Parathyroid adenoma (tissue), 2 donors: ENCODE data around the gene KLF13.

ENCODE experiments used
- H2AFZ ChIP-seq: fragments of 300-600 bp; sonication (generic); one replicate; pipeline ENCODE4 v1.7.0; 2017; ENCODE audit warnings: antibody characterized with exemption, mild to moderate bottlenecking
- H3K27ac ChIP-seq: fragments of 300-600 bp; sonication (generic); one replicate; pipeline ENCODE4 v1.7.0; 2017
- H3K27me3 ChIP-seq: fragments of 300-600 bp; sonication (generic); one replicate; pipeline ENCODE4 v1.7.0; 2017; ENCODE audit warnings: low read length; ENCODE audit not compliant: control insufficient read depth, insufficient read depth
- H3K36me3 ChIP-seq: fragments of 300-600 bp; sonication (generic); one replicate; pipeline ENCODE4 v1.7.0; 2017; ENCODE audit warnings: low read length; ENCODE audit not compliant: control insufficient read depth, insufficient read depth
- H3K4me1 ChIP-seq: fragments of 300-600 bp; sonication (generic); one replicate; pipeline ENCODE4 v1.7.0; 2017; ENCODE audit warnings: control low read depth
- H3K4me2 ChIP-seq: fragments of 300-600 bp; sonication (generic); one replicate; pipeline ENCODE4 v1.7.0; 2017; ENCODE audit warnings: low read length
- H3K4me3 ChIP-seq: fragments of 300-600 bp; sonication (generic); one replicate; pipeline ENCODE4 v1.7.0; 2017; ENCODE audit warnings: low read depth, low read length
- H3K79me2 ChIP-seq: fragments of 300-600 bp; sonication (generic); one replicate; pipeline ENCODE4 v1.7.0; 2017; ENCODE audit warnings: control low read depth
- H3K9ac ChIP-seq: fragments of 300-600 bp; sonication (generic); one replicate; pipeline ENCODE4 v1.7.0; 2017; ENCODE audit warnings: mild to moderate bottlenecking
- H3K9me3 ChIP-seq: fragments of 300-600 bp; sonication (generic); one replicate; pipeline ENCODE4 v1.7.0; 2017; ENCODE audit warnings: low read length; ENCODE audit not compliant: control insufficient read depth
- TF ChIP-seq, protein P1 (sequence below): fragments of 300-600 bp; sonication (generic); IDR thresholded peaks from one replicate; pipeline ENCODE4 v1.7.0; 2017; ENCODE audit warnings: antibody characterized with exemption, mild to moderate bottlenecking
- donor health status: primary hyperparathyroidism.

Gene KLF13

DNA sequence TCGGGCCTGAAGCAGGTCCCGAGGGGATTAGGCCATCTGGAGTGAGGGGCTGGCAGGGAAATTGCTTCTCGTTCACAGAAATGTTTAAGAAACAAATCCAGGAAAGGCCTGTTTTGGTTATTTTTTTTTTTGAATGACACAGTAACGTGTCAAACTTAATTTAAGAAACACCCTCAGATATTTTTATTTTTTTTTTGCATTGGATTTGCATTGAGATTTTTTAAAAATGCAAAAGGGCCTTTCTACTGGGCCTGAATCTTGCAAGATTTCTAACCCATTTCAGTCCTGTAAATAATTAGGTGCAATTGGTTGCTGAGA, 25.0 kb upstream of the KLF13 start:
- no peak overlapping the region for H3K27ac ChIP-seq
- no peak overlapping the region for H3K9ac ChIP-seq
- TF ChIP-seq, protein P1, sequence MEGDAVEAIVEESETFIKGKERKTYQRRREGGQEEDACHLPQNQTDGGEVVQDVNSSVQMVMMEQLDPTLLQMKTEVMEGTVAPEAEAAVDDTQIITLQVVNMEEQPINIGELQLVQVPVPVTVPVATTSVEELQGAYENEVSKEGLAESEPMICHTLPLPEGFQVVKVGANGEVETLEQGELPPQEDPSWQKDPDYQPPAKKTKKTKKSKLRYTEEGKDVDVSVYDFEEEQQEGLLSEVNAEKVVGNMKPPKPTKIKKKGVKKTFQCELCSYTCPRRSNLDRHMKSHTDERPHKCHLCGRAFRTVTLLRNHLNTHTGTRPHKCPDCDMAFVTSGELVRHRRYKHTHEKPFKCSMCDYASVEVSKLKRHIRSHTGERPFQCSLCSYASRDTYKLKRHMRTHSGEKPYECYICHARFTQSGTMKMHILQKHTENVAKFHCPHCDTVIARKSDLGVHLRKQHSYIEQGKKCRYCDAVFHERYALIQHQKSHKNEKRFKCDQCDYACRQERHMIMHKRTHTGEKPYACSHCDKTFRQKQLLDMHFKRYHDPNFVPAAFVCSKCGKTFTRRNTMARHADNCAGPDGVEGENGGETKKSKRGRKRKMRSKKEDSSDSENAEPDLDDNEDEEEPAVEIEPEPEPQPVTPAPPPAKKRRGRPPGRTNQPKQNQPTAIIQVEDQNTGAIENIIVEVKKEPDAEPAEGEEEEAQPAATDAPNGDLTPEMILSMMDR = no peak
- no peaks in the 10 kb centered on the region for H3K27me3 ChIP-seq
- no peaks in the 10 kb centered on the region for H3K9me3 ChIP-seq
- no peaks in the 10 kb centered on the region for H3K79me2 ChIP-seq
- no peak overlapping the region for H3K4me3 ChIP-seq
- H2AFZ ChIP-seq = no peak overlapping the region
- no peaks in the 10 kb centered on the region for H3K36me3 ChIP-seq
- no peak overlapping the region for H3K4me2 ChIP-seq
- H3K4me1 ChIP-seq = no peaks in the 10 kb centered on the region

DNA sequence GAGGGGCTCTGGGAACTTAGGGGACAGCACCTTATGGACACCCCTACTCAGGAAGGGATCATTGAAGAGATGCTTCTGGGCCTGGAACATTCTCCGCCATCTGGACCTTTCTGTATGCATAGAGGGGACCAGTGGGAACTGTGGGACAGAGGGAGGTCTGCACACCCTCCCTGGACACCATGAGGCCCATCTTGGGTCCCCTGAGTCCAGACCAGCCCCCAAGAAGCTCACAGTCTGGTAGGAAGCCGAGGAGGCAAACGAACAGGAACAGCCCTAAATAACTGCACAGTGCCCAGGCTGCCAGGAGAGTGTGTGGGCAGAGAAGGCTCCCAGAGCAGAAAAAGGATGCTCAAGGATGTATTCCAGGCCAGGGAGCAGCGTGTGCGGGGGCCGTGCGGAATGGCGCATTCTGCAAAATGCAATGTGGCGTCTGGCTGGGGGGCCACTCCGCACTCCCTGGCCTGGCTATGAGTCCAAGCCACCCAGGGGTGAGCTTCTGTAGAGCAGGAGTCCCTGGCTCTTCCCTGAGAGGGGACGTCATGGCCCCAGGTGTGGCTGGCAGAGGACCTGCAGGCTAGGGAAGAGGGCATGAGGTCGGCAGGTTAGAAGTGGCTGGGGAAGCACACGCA, 24.5 kb upstream of the KLF13 start:
- no peak overlapping the region for H2AFZ ChIP-seq
- H3K27ac ChIP-seq = no peak overlapping the region
- H3K4me2 ChIP-seq = no peak overlapping the region
- no peaks in the 10 kb centered on the region for H3K27me3 ChIP-seq
- no peak overlapping the region for H3K9ac ChIP-seq
- no peaks in the 10 kb centered on the region for H3K9me3 ChIP-seq
- H3K36me3 ChIP-seq = no peaks in the 10 kb centered on the region
- no peaks in the 10 kb centered on the region for H3K79me2 ChIP-seq
- TF ChIP-seq, protein P1 = no peak
- H3K4me3 ChIP-seq = no peak overlapping the region
- H3K4me1 ChIP-seq = no peaks in the 10 kb centered on the region

DNA sequence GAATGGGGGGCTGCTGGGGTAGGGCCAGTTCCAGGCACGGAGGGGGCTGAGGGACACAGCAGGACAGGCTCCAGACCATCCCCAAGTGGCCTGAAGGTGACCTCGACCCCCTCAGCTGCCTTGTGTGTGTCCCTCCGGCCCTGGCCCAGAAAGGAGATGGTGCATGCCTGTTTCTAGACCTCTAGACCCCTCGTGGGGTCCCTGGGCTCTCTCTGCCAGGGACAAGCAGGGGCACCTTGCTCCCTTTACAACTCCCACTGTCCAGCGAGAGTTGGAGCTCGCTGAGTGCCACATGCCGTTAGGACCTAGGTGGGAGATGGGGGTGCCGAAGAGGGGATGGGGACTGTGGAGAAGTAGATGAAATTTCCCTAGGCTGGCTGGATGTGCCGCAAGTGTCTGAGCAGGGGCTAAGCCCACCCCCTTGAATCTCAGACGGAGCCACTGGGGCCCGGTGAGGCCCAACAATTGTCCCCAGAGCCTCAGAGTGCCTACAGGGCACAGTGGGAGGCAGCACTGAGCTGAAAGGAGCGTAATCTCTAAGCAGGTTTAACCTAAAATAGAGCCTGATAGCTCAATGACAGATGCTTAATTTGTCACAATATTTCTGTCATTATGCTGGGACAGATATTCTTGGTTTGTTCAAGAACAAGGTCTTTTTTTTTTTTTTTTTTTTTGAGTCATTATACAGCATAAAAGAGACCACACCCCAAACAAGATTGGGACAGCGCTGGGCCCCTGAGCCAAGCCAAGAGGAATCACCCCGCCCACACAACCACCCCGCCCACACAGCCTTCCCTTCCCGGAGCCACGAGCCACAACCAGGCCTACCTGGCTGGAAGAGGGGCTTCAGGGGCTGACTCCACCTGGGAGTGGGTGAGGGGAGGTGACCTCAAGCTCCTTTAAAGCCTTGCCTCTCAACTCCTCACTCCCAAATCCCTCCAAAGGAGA, 23.6 kb upstream of the KLF13 start:
- Histone ChIP-seq H3K27ac (no peak overlapping the region), H3K4me2 (no peak overlapping the region), H2AFZ (no peak overlapping the region), H3K4me1 (no peaks in the 10 kb centered on the region), H3K27me3 (no peaks in the 10 kb centered on the region), H3K36me3 (no peaks in the 10 kb centered on the region), H3K9me3 (no peaks in the 10 kb centered on the region), H3K9ac (no peak overlapping the region), H3K79me2 (no peaks in the 10 kb centered on the region), H3K4me3 (no peak overlapping the region)
- TF ChIP-seq, protein P1 = no peak

DNA sequence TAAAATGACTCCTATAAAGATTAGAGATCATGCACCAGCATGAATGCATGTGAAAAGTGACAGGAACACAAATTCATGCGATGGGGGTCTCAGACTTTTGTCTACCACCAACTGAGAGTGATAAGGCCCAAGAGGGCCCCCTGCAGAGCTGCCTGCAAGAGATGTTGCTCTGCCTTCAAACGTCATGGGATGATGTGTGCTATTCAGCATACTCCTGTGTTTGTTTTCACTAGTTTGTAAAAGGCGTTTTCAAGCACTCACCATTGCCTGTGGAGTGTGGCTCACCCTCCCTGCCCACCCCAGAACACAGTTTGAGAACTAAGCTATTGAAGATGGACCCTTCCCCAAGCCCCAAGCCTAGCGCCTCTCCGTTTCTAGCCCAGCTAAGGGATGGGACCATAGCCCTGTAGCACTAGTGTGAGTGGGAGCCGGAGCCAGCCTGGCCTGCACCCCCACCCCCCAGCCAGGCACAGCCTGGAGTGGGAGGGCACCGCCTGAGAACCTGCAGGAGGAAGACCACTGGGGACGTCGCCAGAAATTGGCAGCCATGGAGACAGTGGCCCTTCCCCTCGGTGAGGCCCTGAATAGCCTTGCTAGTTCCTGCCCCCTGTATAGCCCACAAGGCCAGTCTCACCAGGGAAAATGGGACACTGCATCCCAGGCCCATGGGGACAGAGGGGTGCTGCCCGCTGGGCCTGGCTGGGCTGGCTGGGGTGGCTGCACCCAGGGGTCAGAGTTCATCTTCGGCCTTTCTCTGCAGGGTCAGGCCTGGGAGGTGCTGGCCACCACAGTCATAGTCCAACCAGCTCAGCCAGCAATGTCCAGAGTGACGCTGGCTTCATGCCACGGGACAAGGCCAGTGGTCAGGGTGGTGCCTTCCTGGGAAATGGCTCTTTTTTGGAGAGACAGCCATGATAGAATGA, 22.6 kb upstream of the KLF13 start:
- TF ChIP-seq, protein P1 = no peak
- no peaks in the 10 kb centered on the region for H3K4me1 ChIP-seq

More for the DNA sequence above, 22.6 kb upstream of the KLF13 start:
- no peaks in the 10 kb centered on the region for H3K27me3 ChIP-seq
- no peak overlapping the region for H3K9ac ChIP-seq
- H2AFZ ChIP-seq = no peak overlapping the region
- H3K36me3 ChIP-seq = no peaks in the 10 kb centered on the region
- H3K27ac ChIP-seq = no peak overlapping the region
- H3K4me2 ChIP-seq = no peak overlapping the region
- H3K79me2 ChIP-seq = no peaks in the 10 kb centered on the region
- no peak overlapping the region for H3K4me3 ChIP-seq
- no peaks in the 10 kb centered on the region for H3K9me3 ChIP-seq
